ENCODE data around the gene MACROD2. TPM values are rescaled to one million over a fixed set of nuclear protein-coding genes. Genes with fewer than 3 reads are reported as not detected.
"Not testable (repeated sequence)": the region's sequence is repeated elsewhere in the genome, so short reads cannot be mapped to it uniquely, and the experiment has no call there.

The MACROD2 gene
- total RNA-seq, 1 experiment from 2014 or later: 1.4 TPM

- DNase-seq (ENCODE audit: low spot score): no peak
- H3K4me1 ChIP-seq (ENCODE audit: insufficient read depth, low read length, poor library complexity, severe bottlenecking): no peaks in the 10 kb centered on the region
- ChIA-PET CTCF (no interaction called here), POLR2A (ENCODE audit: low non-redundant PET) (no interaction called here)
- H3K27me3 ChIP-seq (replicated peaks; ENCODE audit: insufficient read depth, low read depth, low read length, poor library complexity): no peaks in the 10 kb centered on the region
- H3K4me3 ChIP-seq (ENCODE audit: low read depth, low read length, poor library complexity, severe bottlenecking): no peak overlapping the region
- intact Hi-C loops (cut with micrococcal nuclease; ENCODE audit: unreplicated experiment): no loop called here
- no peak for TF ChIP-seq EZH2 (IDR thresholded peaks at IDR 0.05; ENCODE audit: borderline replicate concordance, low read depth, low read length, poor library complexity, severe bottlenecking)
- no peaks in the 10 kb centered on the region for H3K9me3 ChIP-seq (ENCODE audit: low read depth, low read length, poor library complexity, severe bottlenecking)
- H3K27ac ChIP-seq (ENCODE audit: low read depth, low read length, poor library complexity, severe bottlenecking): no peak overlapping the region
- no peaks in the 10 kb centered on the region for H3K36me3 ChIP-seq (ENCODE audit: insufficient read depth, low read length, poor library complexity, severe bottlenecking)
- BruUV-seq (replicated peaks): no TSS peak
Measured at GRCh38 chr20:14453259-14453658, 457.9 kb downstream of the MACROD2 start.

- ChIA-PET CTCF (no interaction called here), POLR2A (ENCODE audit: low non-redundant PET) (no interaction called here)
- TF ChIP-seq EZH2 (IDR thresholded peaks at IDR 0.05; ENCODE audit: borderline replicate concordance, low read depth, low read length, poor library complexity, severe bottlenecking) (no peak), CTCF (conservative IDR thresholded peaks at IDR 0.05; ENCODE audit: low read depth, low read length) (no peak)
- no peaks in the 10 kb centered on the region for H3K4me1 ChIP-seq (ENCODE audit: insufficient read depth, low read length, poor library complexity, severe bottlenecking)
- no peak overlapping the region for H3K27ac ChIP-seq (ENCODE audit: low read depth, low read length, poor library complexity, severe bottlenecking)
- BruUV-seq (replicated peaks): no TSS peak
- H3K27me3 ChIP-seq (replicated peaks; ENCODE audit: insufficient read depth, low read depth, low read length, poor library complexity): no peaks in the 10 kb centered on the region
- no peaks in the 10 kb centered on the region for H3K9me3 ChIP-seq (ENCODE audit: low read depth, low read length, poor library complexity, severe bottlenecking)
- no peak for DNase-seq (ENCODE audit: low spot score)
- no peaks in the 10 kb centered on the region for H3K36me3 ChIP-seq (ENCODE audit: insufficient read depth, low read length, poor library complexity, severe bottlenecking)
- H3K4me3 ChIP-seq (ENCODE audit: low read depth, low read length, poor library complexity, severe bottlenecking): no peak overlapping the region
- intact Hi-C loops (cut with micrococcal nuclease; ENCODE audit: unreplicated experiment): no loop called here
Measured at GRCh38 chr20:14454296-14454695, 459.0 kb downstream of the MACROD2 start.

- POLR2A ChIA-PET (ENCODE audit: low non-redundant PET); H3K36me3 ChIP-seq (ENCODE audit: insufficient read depth, low read length, poor library complexity, severe bottlenecking); H3K9me3 ChIP-seq (ENCODE audit: low read depth, low read length, poor library complexity, severe bottlenecking); H3K4me3 ChIP-seq (ENCODE audit: low read depth, low read length, poor library complexity, severe bottlenecking); CTCF ChIA-PET; H3K4me1 ChIP-seq (ENCODE audit: insufficient read depth, low read length, poor library complexity, severe bottlenecking); H3K27me3 ChIP-seq (replicated peaks; ENCODE audit: insufficient read depth, low read depth, low read length, poor library complexity); BruUV-seq (replicated peaks); H3K27ac ChIP-seq (ENCODE audit: low read depth, low read length, poor library complexity, severe bottlenecking); DNase-seq (ENCODE audit: low spot score); intact Hi-C loops (cut with micrococcal nuclease; ENCODE audit: unreplicated experiment): not testable (repeated sequence)
Measured at GRCh38 chr20:14467104-14467827, 471.9 kb downstream of the MACROD2 start.

GRCh38 chr20:14470231-14470899, 475.0 kb downstream of the MACROD2 start:
- BruUV-seq (replicated peaks): no TSS peak
- Histone ChIP-seq H3K36me3 (ENCODE audit: insufficient read depth, low read length, poor library complexity, severe bottlenecking) (no peaks in the 10 kb centered on the region), H3K9me3 (ENCODE audit: low read depth, low read length, poor library complexity, severe bottlenecking) (no peaks in the 10 kb centered on the region), H3K27me3 (replicated peaks; ENCODE audit: insufficient read depth, low read depth, low read length, poor library complexity) (no peaks in the 10 kb centered on the region), H3K4me3 (ENCODE audit: low read depth, low read length, poor library complexity, severe bottlenecking) (no peak overlapping the region), H3K27ac (ENCODE audit: low read depth, low read length, poor library complexity, severe bottlenecking) (no peak overlapping the region), H3K4me1 (ENCODE audit: insufficient read depth, low read length, poor library complexity, severe bottlenecking) (no peaks in the 10 kb centered on the region)
- CTCF ChIA-PET: no interaction called here
- no peak for TF ChIP-seq EZH2 (IDR thresholded peaks at IDR 0.05; ENCODE audit: borderline replicate concordance, low read depth, low read length, poor library complexity, severe bottlenecking)
- TF ChIP-seq CTCF (conservative IDR thresholded peaks at IDR 0.05; ENCODE audit: low read depth, low read length): no peak
- POLR2A ChIA-PET (ENCODE audit: low non-redundant PET): no interaction called here
- DNase-seq (ENCODE audit: low spot score): no peak
- intact Hi-C loops (cut with micrococcal nuclease; ENCODE audit: unreplicated experiment): no loop called here
